GM12878 (cell line): ENCODE results near the gene DQX1. TPM values are rescaled to one million over a fixed set of nuclear protein-coding genes. Genes with fewer than 3 reads are reported as not detected.

ENCODE experiments used
- ATAC-seq: fragments of 200-7000 bp; cut with Tn5 transposase; 3 replicates; pipeline ENCODE4 v1.9.1; 2020; ENCODE audit warnings: mild to moderate bottlenecking, moderate library complexity
- BruUV-seq: library from RNA; stranded (reverse); fragments of 400-500 nt; replicated peaks from 2 replicates; lab custom pipeline; 2021; lab: Mats Ljungman, UMichigan
- CTCF ChIA-PET: fragments of 300-600 bp; sonication (Branson Sonifier 250); formaldehyde crosslinking; extraction: SDS; loops from one replicate; lab custom pipeline; 2021; ENCODE audit warnings: inconsistent platforms; lab: Yijun Ruan, JAX
- POLR2A ChIA-PET: fragments of 350-600 bp; formaldehyde crosslinking; extraction: SDS; loops from one replicate; lab custom pipeline; 2021; ENCODE audit warnings: inconsistent platforms; lab: Charles Lee
- RAD21 ChIA-PET: fragments of 300-600 bp; sonication (Branson Sonifier 250); formaldehyde crosslinking; loops from one replicate; lab custom pipeline; 2023; ENCODE audit warnings: antibody characterized with exemption; ENCODE audit not compliant: unreplicated experiment; lab: Charles Lee
- SMC1A ChIA-PET: fragments of 300-600 bp; sonication (Branson Sonifier 250); formaldehyde crosslinking; loops from one replicate; lab custom pipeline; 2023; ENCODE audit not compliant: unreplicated experiment, uncharacterized antibody; lab: Charles Lee
- DNase-seq: peaks from one replicate; pipeline ENCODE4 v3.0.0-alpha.2; 2011; ENCODE audit warnings: low read depth, low spot score
- FAIRE-seq: peaks from 3 replicates; lab custom pipeline; 2011; peaks lifted over from hg19 to GRCh38; lab: Jason Lieb, UNC
- H2AFZ ChIP-seq: 2 replicates; pipeline ENCODE4 v1.6.0; 2011; ENCODE audit warnings: low read depth, low read length, control low read depth; ENCODE audit not compliant: control insufficient read depth
- H3K27ac ChIP-seq: 2 replicates; pipeline ENCODE4 v1.5.1; 2011; ENCODE audit warnings: control low read depth; ENCODE audit not compliant: control insufficient read depth, insufficient read depth
- H3K27me3 ChIP-seq, 2 experiments: replicated peaks in 1 of 2; 2 replicates each; pipeline versions ENCODE4 v1.6.0 to v1.6.1; 2011; ENCODE audit warnings: low read length in 1 of 2; ENCODE audit not compliant: control insufficient read depth in 2 of 2, insufficient read depth in 2 of 2
- H3K36me3 ChIP-seq, 2 experiments: 2 replicates each; pipeline ENCODE4 v1.5.1; 2011; ENCODE audit warnings: low read length in 1 of 2; ENCODE audit not compliant: control insufficient read depth in 2 of 2, insufficient read depth in 2 of 2
- H3K4me1 ChIP-seq: 2 replicates; pipeline ENCODE4 v1.6.1; 2011; ENCODE audit warnings: mild to moderate bottlenecking, low read length, moderate library complexity, mixed read lengths; ENCODE audit not compliant: control insufficient read depth, insufficient read depth
- H3K4me2 ChIP-seq: 2 replicates; pipeline ENCODE4 v1.6.0; 2011; ENCODE audit warnings: control low read depth; ENCODE audit not compliant: control insufficient read depth, insufficient read depth
- H3K4me3 ChIP-seq: fragments of 200-600 bp; sonication (generic); 2 replicates; pipeline ENCODE4 v1.5.1; 2016
- H3K79me2 ChIP-seq: 2 replicates; pipeline ENCODE4 v1.6.0; 2011; ENCODE audit warnings: low read length; ENCODE audit not compliant: control insufficient read depth, insufficient read depth
- H3K9ac ChIP-seq: 2 replicates; pipeline ENCODE4 v1.8.0; 2011; ENCODE audit warnings: low read length, control low read depth, mixed read lengths; ENCODE audit not compliant: control insufficient read depth, insufficient read depth
- H3K9me3 ChIP-seq: replicated peaks from 3 replicates; pipeline ENCODE4 v1.5.1; 2011; ENCODE audit warnings: mild to moderate bottlenecking, low read length; ENCODE audit not compliant: control insufficient read depth, insufficient read depth
- H4K20me1 ChIP-seq: 2 replicates; pipeline ENCODE4 v1.6.0; 2011; ENCODE audit not compliant: control insufficient read depth, insufficient read depth
- CEBPZ ChIP-seq: fragments of 150-350 bp; IDR thresholded peaks from 2 replicates; pipeline ENCODE4 v1.6.1; 2016; ENCODE audit warnings: low read depth, low read length
- ETV6 ChIP-seq, 2 experiments: fragments of 450-650 bp in 1 of 2; IDR thresholded peaks in 1 of 2; conservative IDR thresholded peaks in 1 of 2; 2 replicates each; pipeline ENCODE4 v1.6.1; 2014; ENCODE audit warnings: antibody characterized with exemption in 1 of 2, borderline replicate concordance in 1 of 2, low read depth in 1 of 2, mild to moderate bottlenecking in 1 of 2, moderate library complexity in 1 of 2
- HCFC1 ChIP-seq: fragments of 150-350 bp; IDR thresholded peaks from 2 replicates; pipeline ENCODE4 v1.6.1; 2014; ENCODE audit warnings: low read length
- HDAC2 ChIP-seq: fragments of 200-600 bp; sonication (generic); IDR thresholded peaks from 2 replicates; pipeline ENCODE4 v1.6.1; 2017
- MLLT1 ChIP-seq: fragments of 450-650 bp; IDR thresholded peaks from 2 replicates; pipeline ENCODE4 v1.6.1; 2016; ENCODE audit warnings: mild to moderate bottlenecking
- NFIC ChIP-seq: IDR thresholded peaks from 2 replicates; pipeline ENCODE4 v1.6.1; 2012; ENCODE audit warnings: low read depth, mild to moderate bottlenecking, inconsistent platforms, low read length, moderate library complexity
- NR2C2 ChIP-seq: IDR thresholded peaks from 2 replicates; pipeline ENCODE4 v1.6.1; 2011; ENCODE audit warnings: borderline replicate concordance, low read depth; ENCODE audit not compliant: control insufficient read depth, insufficient read length
- POU2F2 ChIP-seq: IDR thresholded peaks from 3 replicates; pipeline ENCODE4 v1.6.1; 2011; ENCODE audit warnings: low read depth, mild to moderate bottlenecking, low read length, borderline replicate concordance
- SMAD1 ChIP-seq: fragments of 450-650 bp; IDR thresholded peaks from 2 replicates; pipeline ENCODE4 v1.6.1; 2018; ENCODE audit warnings: mild to moderate bottlenecking, low read depth; ENCODE audit not compliant: partially characterized antibody
- TCF7 ChIP-seq: IDR thresholded peaks from 2 replicates; pipeline ENCODE4 v1.6.1; 2014; ENCODE audit warnings: antibody characterized with exemption, borderline replicate concordance
- YBX1 ChIP-seq: fragments of 450-650 bp; IDR thresholded peaks from 2 replicates; pipeline ENCODE4 v1.6.1; 2016; ENCODE audit warnings: antibody characterized with exemption
- YY1 ChIP-seq: IDR thresholded peaks from 2 replicates; pipeline ENCODE4 v1.6.1; 2011; ENCODE audit warnings: low read depth, mild to moderate bottlenecking, low read length
- ZBTB11 ChIP-seq: fragments of 450-650 bp; formaldehyde crosslinking; IDR thresholded peaks from 2 replicates; pipeline ENCODE4 v1.5.0; 2022; ENCODE audit warnings: mild to moderate bottlenecking, missing genetic modification characterization
- ZSCAN29 ChIP-seq: fragments of 450-650 bp; IDR thresholded peaks from 2 replicates; pipeline ENCODE4 v1.6.1; 2017; ENCODE audit warnings: mild to moderate bottlenecking, moderate library complexity
- ZZZ3 ChIP-seq: IDR thresholded peaks from 2 replicates; pipeline ENCODE4 v1.6.1; 2011; ENCODE audit warnings: low read depth; ENCODE audit not compliant: control insufficient read depth, insufficient read length
- WGBS: methylation state at CpG from one replicate; pipeline ENCODE4 v1.1.6; 2016; ENCODE audit warnings: low lambda C conversion rate; ENCODE audit not compliant: insufficient replicate concordance, insufficient coverage; ENCODE audit errors: missing lambda C conversion rate; 5-methylcytosine and 5-hydroxymethylcytosine counted together
- in situ Hi-C: fragments of 300-500 bp; cut with MboI; formaldehyde crosslinking; loops from 9 replicates; pipeline ENCODE4 v1.14.3; 2018; ENCODE audit warnings: mixed read lengths
- intact Hi-C: fragments of 100-400 bp; cut with micrococcal nuclease; formaldehyde crosslinking; loops from one replicate; pipeline ENCODE4 v1.14.2; 2022; ENCODE audit not compliant: unreplicated experiment
- polyA plus RNA-seq, 11 experiments: library from polyadenylated mRNA; depleted of rRNA in 4 of 11; unstranded in 6 of 11; stranded (reverse) in 5 of 11; fragments of >200 nt; fragmentation: Nextera tagmentation in 4 of 11; fragmentation: Illumina TruSeq in 1 of 11; extraction: Ambion mirVana in 4 of 11; extraction: Trizol in 1 of 11; gene quantifications; 1 replicate in 1 of 11; 2 replicates in 10 of 11; pipeline versions ENCODE4 v1.2.1 to v1.2.3, GENCODE V29; 2011 to 2016; ENCODE audit warnings: inconsistent platforms in 2 of 11, missing spikeins in 2 of 11, low read depth in 1 of 11
- total RNA-seq, 4 experiments: library from RNA; depleted of rRNA in 3 of 4; stranded (reverse); fragments of >200 nt in 3 of 4; fragmentation: Illumina TruSeq in 1 of 4; extraction: Trizol in 1 of 4; gene quantifications; 2 replicates each; pipeline versions ENCODE4 v1.2.1 to v1.2.3, GENCODE V29; 2013 to 2021

DQX1 gene
- total and polyA plus RNA-seq, 10 of the 15 experiments (the other 5 are each of a cell fraction or from before 2014, with no cell fraction given) = 0.34 to 2.1 (median 0.86) TPM

GRCh38 chr2:74512744-74513604 is 13.1 kb downstream of the DQX1 start:
- Histone ChIP-seq H4K20me1 (no peaks in the 10 kb centered on the region), H3K4me1 (peaks cover 18% of the 10 kb centered on the region; the same call in 1 of the 2 replicates), H3K9me3 (no peaks in the 10 kb centered on the region; the same call in 2 of the 3 replicates), H3K27me3 (peaks cover 18 to 31% of the 10 kb centered on the region in 2 experiments), H2AFZ (no peak overlapping the region), H3K79me2 (no peaks in the 10 kb centered on the region), H3K4me2 (no peak overlapping the region), H3K9ac (no peak overlapping the region), H3K36me3 (no peaks in the 10 kb centered on the region), H3K4me3 (no peak overlapping the region), H3K27ac (no peak overlapping the region)
- 25% methylated on average over 31 of the region's 36 CpGs for WGBS
- ATAC-seq = no peak
- ChIA-PET POLR2A (interaction anchor here (1.0 kb wide), 1 partner anchor 79 kb away, joined by 3 read pairs; no protein-coding TSS in a partner anchor), SMC1A (no interaction called here), RAD21 (no interaction called here), CTCF (interaction anchor here (1.1 kb wide), 1 partner anchor 9 kb away, joined by 3 read pairs; no protein-coding TSS in a partner anchor)
- FAIRE-seq = no peak
- in situ Hi-C loops (no loop called here), intact Hi-C loops (no loop called here)
- no TSS peak for BruUV-seq
- no peak for DNase-seq
- no peak for TF ChIP-seq ZBTB11 (CRISPR knock-in tag)
- TF ChIP-seq ZSCAN29 = no peak
- no peak for TF ChIP-seq POU2F2
- TF ChIP-seq MLLT1 = no peak
- no peak for TF ChIP-seq ETV6 (conservative IDR thresholded peaks at IDR 0.05 in 1 of 2, IDR thresholded peaks at IDR 0.05 in 1 of 2; ENCODE audit: borderline replicate concordance in 1 of 2, low read depth in 1 of 2)
- no peak for TF ChIP-seq NR2C2
- TF ChIP-seq TCF7 = no peak
- TF ChIP-seq YY1 = no peak
- no peak for TF ChIP-seq NFIC
- no peak for TF ChIP-seq YBX1
- TF ChIP-seq CEBPZ = no peak
- no peak for TF ChIP-seq ZZZ3
- TF ChIP-seq SMAD1 = no peak
- no peak for TF ChIP-seq HCFC1
- no peak for TF ChIP-seq HDAC2
